ENCODE results near the gene TBCK.

Gene TBCK

GRCh38 chr4:106284227-106284626, 31.8 kb downstream of the TBCK start:
- no peak for DNase-seq

- no peak for DNase-seq
Measured at GRCh38 chr4:106277140-106277675, 38.8 kb downstream of the TBCK start.

GRCh38 chr4:106273831-106274230, 42.2 kb downstream of the TBCK start:
- no peak for DNase-seq

- no peak for DNase-seq
Measured at GRCh38 chr4:106270736-106271135, 45.3 kb downstream of the TBCK start.

- no peak for DNase-seq
Measured at GRCh38 chr4:106269711-106270110, 46.3 kb downstream of the TBCK start.

GRCh38 chr4:106268786-106269185, 47.2 kb downstream of the TBCK start:
- no peak for DNase-seq

GRCh38 chr4:106266201-106266600, 49.8 kb downstream of the TBCK start:
- DNase-seq: peak; percentile 4

- DNase-seq: no peak
Measured at GRCh38 chr4:106264331-106264728, 51.7 kb downstream of the TBCK start.

- DNase-seq: no peak
Measured at GRCh38 chr4:106263594-106264330, 52.2 kb downstream of the TBCK start.

GRCh38 chr4:106261980-106262379, 54.0 kb downstream of the TBCK start:
- no peak for DNase-seq

- no peak for DNase-seq
Measured at GRCh38 chr4:106258145-106259045, 57.6 kb downstream of the TBCK start.

- DNase-seq: no peak
Measured at GRCh38 chr4:106256190-106256589, 59.8 kb downstream of the TBCK start.

GRCh38 chr4:106255195-106255594, 60.8 kb downstream of the TBCK start:
- DNase-seq: no peak

- DNase-seq: no peak
Measured at GRCh38 chr4:106253364-106254129, 62.5 kb downstream of the TBCK start.

GRCh38 chr4:106247600-106247999, 68.4 kb downstream of the TBCK start:
- DNase-seq: no peak

GRCh38 chr4:106246441-106246840, 69.6 kb downstream of the TBCK start:
- DNase-seq: no peak

GRCh38 chr4:106245176-106245575, 70.8 kb downstream of the TBCK start:
- DNase-seq: no peak

- no peak for DNase-seq
Measured at GRCh38 chr4:106240699-106241098, 75.3 kb downstream of the TBCK start.

GRCh38 chr4:106238820-106239420, 77.1 kb downstream of the TBCK start:
- DNase-seq: peak; percentile 6

GRCh38 chr4:106231931-106232330, 84.1 kb downstream of the TBCK start:
- no peak for DNase-seq

- no peak for DNase-seq
Measured at GRCh38 chr4:106222548-106222947, 93.5 kb downstream of the TBCK start.

- peak; percentile 9 for DNase-seq
Measured at GRCh38 chr4:106213291-106213690, 102.7 kb downstream of the TBCK start.

GRCh38 chr4:106210021-106210420, 106.0 kb downstream of the TBCK start:
- no peak for DNase-seq

Measured in NCI-H2171 treated with DMSO at 0.1 percent for 48 hours (cell line).